Activated CD8-positive, alpha-beta memory T cell treated with anti-CD3 and anti-CD28 coated beads for 36 hours (primary cell): ENCODE measurements around the gene RARS2. TPM values are rescaled to one million over a fixed set of nuclear protein-coding genes. Genes with fewer than 3 reads are reported as not detected.

Source experiments
- CTCF ChIA-PET: fragments of 350-600 bp; sonication (Branson Sonifier 250); formaldehyde crosslinking; loops from one replicate; lab custom pipeline; 2021; ENCODE audit warnings: antibody characterized with exemption; lab: Charles Lee
- POLR2A ChIA-PET: fragments of 350-600 bp; sonication (Branson Sonifier 250); formaldehyde crosslinking; loops from one replicate; lab custom pipeline; 2021; ENCODE audit warnings: antibody characterized with exemption; lab: Charles Lee
- total RNA-seq, 2 experiments: library from RNA; stranded (reverse); gene quantifications; one replicate each; pipeline ENCODE4 v1.2.3, GENCODE V29; 2021

RARS2 gene
- total RNA-seq, 2 experiments from 2014 or later, result 19.2 to 21.6 TPM

DNA sequence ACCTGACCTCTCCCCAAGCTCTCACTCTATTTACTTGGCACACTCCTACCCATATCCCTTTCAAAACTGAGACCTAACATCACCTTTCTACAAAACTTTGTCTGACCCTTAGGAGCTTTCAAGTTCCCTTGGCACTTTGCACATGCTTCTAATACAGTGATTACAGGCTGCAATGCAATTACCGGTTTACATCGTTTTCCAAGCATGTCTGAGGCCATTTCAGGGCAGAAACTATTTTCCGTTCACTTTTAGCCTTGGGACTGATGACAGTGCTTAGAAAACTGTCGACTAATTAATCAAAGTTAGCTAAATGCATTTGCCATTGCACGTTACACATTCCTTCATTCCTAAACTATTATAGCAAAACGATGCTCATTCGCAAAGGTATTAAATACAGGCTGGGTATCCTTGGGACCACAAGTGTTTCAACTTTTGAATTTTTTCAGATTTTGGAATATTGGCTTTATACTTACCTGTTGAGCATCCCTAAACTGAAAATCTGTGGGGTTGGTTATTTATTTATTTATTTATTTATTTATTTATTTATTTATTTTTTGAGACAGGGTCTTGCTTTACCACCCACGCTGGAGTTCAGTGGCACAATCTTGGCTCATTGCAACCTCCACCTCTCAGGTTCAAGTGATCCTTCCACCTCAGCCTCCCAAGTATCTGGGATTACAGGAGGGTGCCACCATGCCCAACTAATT is 3.3 kb downstream of the RARS2 start:
- POLR2A ChIA-PET, result no interaction called here

GRCh38 chr6:87583822-87584221 is 6.0 kb downstream of the RARS2 start:
- ChIA-PET POLR2A (no interaction called here), CTCF (no interaction called here)

More for the DNA sequence above, 3.3 kb downstream of the RARS2 start:
- CTCF ChIA-PET, result interaction anchor here (0.6 kb wide), 1 partner anchor 91 kb away, joined by 3 read pairs; no protein-coding TSS in a partner anchor

DNA sequence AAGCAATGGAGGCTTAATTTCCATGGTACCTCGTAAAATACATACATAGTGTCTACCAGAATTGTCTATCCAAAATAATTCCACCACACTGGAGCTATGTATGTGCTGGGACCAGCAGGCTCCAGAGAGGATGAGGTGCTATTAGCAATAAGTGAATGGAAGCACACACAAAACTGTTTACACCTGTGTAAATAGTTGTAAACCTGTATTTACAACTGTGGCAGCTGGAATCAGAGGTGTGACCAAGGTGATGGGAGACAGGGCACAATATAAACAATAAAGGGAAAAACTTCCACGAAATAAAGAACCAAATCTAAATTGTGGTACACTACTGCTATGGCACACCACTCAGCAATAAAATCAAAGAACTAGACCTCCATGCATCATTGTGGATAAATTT is 14.4 kb downstream of the RARS2 start:
- ChIA-PET CTCF (interaction anchor here (0.7 kb wide), 1 partner anchor 108 kb away, joined by 3 read pairs; no protein-coding TSS in a partner anchor), POLR2A (no interaction called here)

GRCh38 chr6:87574237-87574804 is 15.5 kb downstream of the RARS2 start:
- CTCF ChIA-PET, result no interaction called here

DNA sequence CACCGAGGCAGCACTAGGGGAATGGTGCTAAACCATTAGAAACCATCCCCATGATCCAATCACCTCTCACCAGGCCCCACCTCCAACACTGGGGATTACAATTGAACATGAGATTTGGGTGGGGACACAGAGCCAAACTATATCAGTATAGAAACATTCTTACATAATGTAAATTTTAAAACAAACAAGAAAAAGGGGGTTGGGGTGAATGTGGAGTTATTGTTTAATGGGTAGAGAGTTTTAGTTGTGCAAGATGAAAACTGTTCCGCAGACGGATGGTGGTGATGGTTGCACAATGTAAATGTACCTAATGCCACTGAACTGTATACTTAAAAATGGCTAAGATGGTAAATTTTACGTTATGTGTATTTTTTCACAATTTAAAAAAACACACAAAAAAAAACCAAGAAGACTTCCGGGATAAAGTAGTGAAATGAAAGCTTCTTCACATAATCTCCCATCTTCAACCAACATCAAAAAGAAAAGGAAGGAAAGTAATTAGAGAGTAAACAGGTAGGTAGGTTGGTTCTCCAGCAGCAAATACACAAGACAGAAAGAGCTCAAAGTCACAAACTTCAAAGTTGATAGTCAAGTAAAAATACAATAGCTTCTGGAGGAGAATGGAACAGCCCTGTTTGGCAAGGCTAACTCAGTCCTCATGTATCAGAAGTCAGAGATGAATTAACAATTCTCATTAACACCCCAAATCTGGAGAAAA is 16.3 kb downstream of the RARS2 start:
- ChIA-PET POLR2A (no interaction called here), CTCF (interaction anchor here (1.0 kb wide), 1 partner anchor 165 kb away, joined by 3 read pairs; the partner anchor contains the start of gene CFAP206)

More at GRCh38 chr6:87574237-87574804, 15.5 kb downstream of the RARS2 start:
- POLR2A ChIA-PET, result no interaction called here

DNA sequence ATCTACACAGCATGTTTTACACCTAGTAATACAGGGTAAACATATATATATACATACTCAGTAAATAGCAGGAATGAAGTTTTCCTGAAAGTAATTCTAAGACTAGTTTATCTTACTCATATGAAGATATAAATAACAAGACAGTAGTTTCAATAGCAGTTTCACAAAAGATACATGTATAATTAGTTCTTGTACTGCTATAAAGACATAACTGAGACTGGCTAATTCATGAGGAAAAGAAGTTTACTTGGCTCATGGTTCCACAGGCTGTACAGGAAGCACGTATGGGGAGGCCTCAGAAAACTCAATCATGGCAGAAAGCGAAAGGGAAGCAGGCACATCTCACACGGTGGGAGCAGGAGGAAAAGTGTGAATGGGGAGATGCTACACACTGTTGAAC is 16.9 kb downstream of the RARS2 start:
- ChIA-PET CTCF (interaction anchor here (1.0 kb wide), 1 partner anchor 165 kb away, joined by 3 read pairs; the partner anchor contains the start of gene CFAP206), POLR2A (no interaction called here)

DNA sequence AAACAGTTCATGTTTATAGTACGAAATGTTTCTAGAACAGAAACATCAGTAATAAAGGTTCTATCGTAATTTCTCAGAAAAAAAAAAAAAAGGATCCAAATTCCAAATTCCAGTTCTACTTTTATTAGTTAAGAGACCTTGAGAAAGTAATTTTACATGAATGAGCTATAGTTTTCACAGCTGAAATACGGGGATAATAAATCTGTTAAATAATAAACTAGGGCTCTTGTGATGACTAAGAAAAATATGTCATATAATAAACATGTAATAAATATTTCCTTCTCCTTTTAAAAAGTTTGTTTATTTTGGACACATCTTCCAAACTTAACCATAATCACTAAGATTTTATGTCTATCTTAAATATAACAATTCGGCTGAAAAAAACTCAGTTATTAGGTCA is 17.8 kb downstream of the RARS2 start:
- ChIA-PET POLR2A (interaction anchor here (0.7 kb wide), 1 partner anchor 505 kb away, joined by 5 read pairs; no protein-coding TSS in a partner anchor), CTCF (interaction anchor here (1.0 kb wide), 1 partner anchor 164 kb away, joined by 3 read pairs; the partner anchor contains the start of gene CFAP206)

GRCh38 chr6:87561017-87561416 is 28.8 kb downstream of the RARS2 start:
- ChIA-PET CTCF (no interaction called here), POLR2A (no interaction called here)

DNA sequence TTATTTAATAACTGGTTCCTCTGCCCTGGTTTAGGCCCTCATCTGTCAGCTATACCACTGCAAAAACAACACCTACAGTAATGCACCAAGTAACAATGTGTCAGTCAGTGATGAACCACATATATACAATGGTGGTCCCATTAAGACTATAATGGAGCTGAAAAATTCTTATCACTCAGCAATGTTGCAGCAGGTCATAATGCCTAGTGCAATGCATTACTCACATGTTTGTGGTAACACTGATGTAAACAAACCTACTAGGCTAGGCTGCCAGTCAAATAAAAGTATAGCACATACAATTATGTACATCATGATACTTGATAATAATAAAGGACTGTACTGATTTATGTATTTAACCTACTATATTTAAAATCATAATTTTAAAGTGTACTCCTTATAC is 31.3 kb downstream of the RARS2 start:
- CTCF ChIA-PET, result interaction anchor here (0.6 kb wide), 1 partner anchor 18 kb away, joined by 3 read pairs; no protein-coding TSS in a partner anchor
- POLR2A ChIA-PET, result no interaction called here

DNA sequence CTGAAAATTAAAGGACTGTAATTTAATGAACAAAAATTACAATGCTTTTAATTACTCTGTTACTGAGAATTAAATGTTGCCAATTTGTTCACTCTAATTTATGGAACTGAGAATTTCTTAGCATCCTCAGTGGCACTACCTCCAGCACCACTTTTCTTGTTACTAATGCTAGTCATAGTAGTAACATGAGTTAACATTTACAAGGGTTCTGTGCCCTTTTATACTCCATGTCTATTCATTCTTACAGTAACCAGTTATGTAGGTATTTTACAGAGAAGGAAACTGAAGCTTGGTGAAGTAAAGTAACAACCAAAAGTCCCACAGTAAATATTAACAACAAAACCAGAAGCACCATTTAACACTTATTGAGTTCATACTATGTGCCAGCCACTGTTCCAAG is 34.3 kb downstream of the RARS2 start:
- POLR2A ChIA-PET, result no interaction called here
- CTCF ChIA-PET, result no interaction called here

DNA sequence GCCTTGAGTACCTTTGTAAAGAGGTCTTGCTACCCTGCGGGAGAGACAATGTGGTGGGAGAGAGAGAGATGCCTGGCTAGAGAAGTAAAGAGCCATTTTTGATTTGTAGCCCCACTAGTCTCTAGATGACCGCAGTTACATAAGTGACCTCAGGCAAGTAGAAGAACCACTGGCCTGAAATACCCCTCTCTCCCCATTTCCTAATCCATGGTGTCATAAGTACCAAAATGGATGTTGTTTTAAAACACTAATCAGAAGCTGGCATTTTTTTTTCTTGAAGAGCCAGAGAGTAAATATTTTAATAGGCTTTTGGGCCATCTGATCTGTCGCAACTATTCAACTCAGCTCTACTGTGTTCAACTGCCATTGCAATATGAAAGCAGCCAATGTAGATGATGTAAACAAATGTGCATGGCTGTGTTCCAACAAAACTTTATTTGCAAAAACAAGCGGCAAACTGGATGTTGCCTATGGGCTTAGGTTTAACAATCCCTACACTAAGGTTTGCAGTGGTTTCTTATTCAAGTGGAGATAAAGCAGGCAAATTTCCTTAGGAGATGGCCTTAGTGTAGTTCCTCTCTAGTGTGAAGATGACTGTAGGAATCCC is 36.5 kb downstream of the RARS2 start:
- POLR2A ChIA-PET, result no interaction called here

DNA sequence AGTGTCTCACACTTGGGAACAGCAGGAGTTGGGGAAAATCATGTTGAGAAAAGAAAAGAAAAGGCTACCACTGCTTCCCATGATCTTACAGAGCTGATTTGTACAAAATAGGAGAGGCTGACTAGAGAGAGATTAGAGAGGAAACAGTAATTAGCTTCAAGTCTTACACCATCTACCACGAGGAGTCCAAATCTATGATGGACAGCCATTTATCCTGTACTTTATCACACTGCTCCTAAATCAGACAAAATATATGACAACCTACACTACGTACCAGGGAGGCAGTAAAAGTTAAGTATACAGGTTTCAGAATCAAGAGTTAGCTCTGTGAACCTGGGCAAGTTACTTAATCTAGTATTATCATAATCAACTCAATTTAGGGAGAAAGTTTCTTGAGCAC is 38.0 kb downstream of the RARS2 start:
- POLR2A ChIA-PET, result no interaction called here

More for the DNA sequence above, 36.5 kb downstream of the RARS2 start:
- CTCF ChIA-PET, result no interaction called here

GRCh38 chr6:87544474-87544735 is 45.4 kb downstream of the RARS2 start:
- ChIA-PET CTCF (no interaction called here), POLR2A (no interaction called here)

More for the DNA sequence above, 38.0 kb downstream of the RARS2 start:
- CTCF ChIA-PET, result no interaction called here

DNA sequence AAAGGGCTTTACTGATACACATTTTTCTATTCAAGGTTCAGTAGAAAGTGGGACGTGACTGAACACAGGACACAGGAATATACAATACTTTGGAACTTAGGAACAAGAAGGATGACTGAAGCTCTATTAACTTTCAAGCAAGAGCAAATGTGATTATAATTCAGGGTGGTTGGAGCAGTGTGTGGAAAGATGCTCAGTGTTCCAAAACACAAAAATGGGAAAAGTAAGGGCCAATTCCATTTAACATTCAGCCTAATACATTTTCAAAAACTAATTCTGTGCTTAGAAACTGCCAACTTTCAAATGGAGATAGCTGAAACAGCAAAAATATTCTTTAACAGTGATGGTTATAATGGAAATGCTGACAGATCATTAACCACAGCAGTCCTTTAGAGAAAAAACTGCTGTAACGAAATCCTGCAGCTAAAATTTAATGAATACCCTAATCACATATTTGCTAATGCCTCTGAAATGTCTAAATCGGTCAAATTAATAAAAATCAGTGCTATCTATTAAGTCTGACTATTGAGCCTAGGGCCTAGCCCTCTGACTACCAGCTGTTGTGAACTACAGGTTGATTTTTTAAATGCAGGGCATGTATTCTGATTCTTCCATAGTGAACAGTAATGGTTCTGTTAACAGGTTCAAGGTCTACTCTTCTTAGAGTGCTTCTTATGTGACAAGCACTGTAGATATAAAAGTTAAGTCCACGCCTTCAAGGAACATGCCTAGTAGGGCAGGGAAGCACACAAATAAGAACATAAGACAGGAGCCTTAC is 45.9 kb downstream of the RARS2 start:
- ChIA-PET CTCF (no interaction called here), POLR2A (no interaction called here)

- CTCF ChIA-PET, result no interaction called here
- POLR2A ChIA-PET, result no interaction called here
Observed at GRCh38 chr6:87541744-87542143, 48.0 kb downstream of the RARS2 start.

GRCh38 chr6:87541041-87541440 is 48.7 kb downstream of the RARS2 start:
- POLR2A ChIA-PET, result no interaction called here

DNA sequence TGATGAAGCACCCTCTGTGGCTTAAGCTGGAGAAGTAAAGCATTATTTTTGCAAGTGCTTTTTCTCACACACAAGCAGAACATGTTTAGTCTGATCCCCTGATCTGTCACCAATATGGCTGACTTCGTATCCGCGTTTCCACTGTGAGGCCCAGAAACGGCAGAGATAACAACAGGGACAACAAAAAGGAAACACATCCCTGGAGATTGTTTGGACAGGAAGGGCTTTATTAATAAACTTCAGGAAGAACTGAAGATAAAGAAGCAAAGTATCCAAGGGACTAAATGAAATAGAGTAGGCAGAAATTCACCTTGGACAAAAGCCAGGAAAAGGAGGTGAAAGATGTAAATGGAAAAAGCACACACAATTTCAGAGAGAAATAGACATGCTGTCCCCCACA is 49.2 kb downstream of the RARS2 start:
- ChIA-PET POLR2A (interaction anchor here (0.6 kb wide), 1 partner anchor 60 kb away, joined by 3 read pairs; no protein-coding TSS in a partner anchor), CTCF (interaction anchor here (0.6 kb wide), 2 partner anchors 10 to 18 kb away, joined by 3 read pairs; no protein-coding TSS in a partner anchor)

More at GRCh38 chr6:87541041-87541440, 48.7 kb downstream of the RARS2 start:
- CTCF ChIA-PET, result no interaction called here

- CTCF ChIA-PET, result no interaction called here
- POLR2A ChIA-PET, result no interaction called here
Observed at GRCh38 chr6:87539554-87539953, 50.2 kb downstream of the RARS2 start.
